Esophagus muscularis mucosa (tissue), 4 donors: ENCODE data around the gene ARHGAP6.

Source experiments
- CTCF ChIP-seq, 3 experiments: fragments of 200-600 bp in 2 of 3; fragments of 450-650 bp in 1 of 3; sonication (generic) in 2 of 3; IDR thresholded peaks; one replicate each; pipeline ENCODE4 v1.5.1; 2017 to 2019; ENCODE audit warnings: antibody characterized with exemption in 3 of 3, mild to moderate bottlenecking in 2 of 3, moderate library complexity in 1 of 3
- EP300 ChIP-seq: sonication (generic); formaldehyde crosslinking; IDR thresholded peaks from one replicate; pipeline ENCODE4 v1.6.1; 2017; ENCODE audit warnings: antibody characterized with exemption
- POLR2A ChIP-seq: fragments of 450-650 bp; IDR thresholded peaks from one replicate; pipeline ENCODE4 v1.6.1; 2017; ENCODE audit warnings: antibody characterized with exemption, moderate library complexity, mild to moderate bottlenecking, low read depth
- POLR2AphosphoS5 ChIP-seq, 2 donors: sonication (generic); formaldehyde crosslinking; IDR thresholded peaks; one replicate each; pipeline ENCODE4 v1.6.1; 2017; ENCODE audit warnings: antibody characterized with exemption in 2 of 2

DNA sequence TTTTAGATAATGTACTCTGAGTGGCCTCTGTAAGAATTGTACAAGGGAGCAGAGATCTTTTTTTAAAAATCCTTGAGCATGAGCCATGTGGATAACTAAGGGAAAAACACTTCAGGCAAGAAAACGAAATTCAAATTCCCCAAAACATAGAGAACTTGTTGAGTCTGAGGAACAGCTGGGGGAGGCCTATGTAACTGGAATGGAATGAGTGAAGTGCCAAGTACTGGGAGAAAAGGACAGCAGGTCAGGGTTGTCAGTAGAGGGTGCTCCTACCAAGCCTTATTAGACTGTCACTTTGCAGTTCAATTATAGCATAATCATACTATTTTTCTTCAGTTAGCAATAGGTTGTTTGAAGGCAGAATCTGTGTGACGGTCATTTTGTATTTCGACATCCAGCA, 135.1 kb downstream of the ARHGAP6 start:
- TF ChIP-seq CTCF (IDR thresholded peaks at IDR 0.05): no peak
- no peak for TF ChIP-seq EP300
- TF ChIP-seq POLR2A: no peak
- TF ChIP-seq POLR2AphosphoS5 (IDR thresholded peaks at IDR 0.05): no peak
